Measurements from ENCODE around the gene TMX2.
A peak's percentile ranks its signal among the peaks of the same experiment; 100 is the strongest.
"Not testable (repeated sequence)": the region's sequence is repeated elsewhere in the genome, so short reads cannot be mapped to it uniquely, and the experiment has no call there.

Gene TMX2

GRCh38 chr11:57713835-57714234 lies 1.4 kb downstream of the TMX2 start:
- DNase-seq (ENCODE audit: low read depth), result no peak

DNA sequence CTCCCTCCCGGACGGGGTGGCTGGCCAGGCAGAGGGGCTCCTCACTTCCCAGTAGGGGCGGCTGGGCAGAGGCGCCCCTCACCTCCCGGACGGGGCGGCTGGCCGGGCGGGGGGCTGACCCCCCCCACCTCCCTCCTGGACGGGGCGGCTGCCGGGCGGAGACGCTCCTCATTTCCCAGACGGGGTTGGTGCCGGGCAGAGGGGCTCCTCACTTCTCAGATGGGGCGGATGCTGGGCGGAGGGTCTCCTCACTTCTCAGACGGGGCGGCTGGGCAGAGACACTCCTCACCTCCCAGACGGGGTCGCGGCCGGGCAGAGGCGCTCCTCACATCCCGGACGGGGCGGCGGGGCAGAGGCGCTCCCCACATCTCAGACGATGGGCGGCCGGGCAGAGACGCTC lies 4.3 kb downstream of the TMX2 start:
- not testable (repeated sequence) for DNase-seq (ENCODE audit: low read depth)

DNA sequence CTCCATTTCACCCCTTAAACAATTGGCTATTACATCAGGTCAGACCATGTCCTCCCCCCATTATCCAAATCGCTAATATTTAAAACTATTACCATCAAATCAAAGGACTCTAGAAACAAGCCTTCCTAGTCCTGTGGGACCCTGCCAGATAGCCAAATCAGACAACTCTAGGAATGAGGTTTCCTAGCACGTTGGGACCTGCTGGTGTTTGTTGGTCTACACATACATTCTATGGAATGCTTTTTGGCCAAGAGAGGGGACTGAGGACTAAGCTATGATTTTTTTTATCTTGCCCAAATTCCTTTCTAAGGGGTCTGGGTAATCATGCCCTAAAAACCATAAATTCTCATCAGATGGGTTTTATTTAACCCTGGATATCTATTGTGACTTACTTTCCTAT lies 14.8 kb downstream of the TMX2 start:
- DNase-seq (ENCODE audit: low read depth), result no peak

GRCh38 chr11:57728829-57729228 lies 16.4 kb downstream of the TMX2 start:
- no peak for DNase-seq (ENCODE audit: low read depth)

DNA sequence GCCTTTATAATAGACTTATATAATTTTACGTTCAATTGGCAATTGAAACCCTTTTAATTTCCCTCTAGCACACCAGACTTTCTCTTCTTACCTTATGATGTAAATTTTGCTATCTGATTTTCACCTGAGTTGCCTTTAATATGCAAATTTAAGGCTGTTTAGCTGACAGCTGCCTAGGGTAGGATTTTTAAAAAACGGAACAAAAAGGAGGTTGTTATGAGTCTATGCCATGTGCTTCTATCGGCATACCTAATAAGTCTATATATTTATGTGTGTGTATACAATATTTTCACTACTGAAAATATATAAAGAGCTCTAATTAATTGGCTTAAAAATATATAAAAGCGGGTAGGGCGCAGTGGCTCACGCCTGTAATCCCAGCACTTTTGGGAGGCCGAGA lies 17.1 kb downstream of the TMX2 start:
- no peak for DNase-seq (ENCODE audit: low read depth)

- DNase-seq (ENCODE audit: low read depth), result no peak
These were observed 20.3 kb downstream of the TMX2 start for GRCh38 chr11:57732661-57733060.

- no peak for DNase-seq (ENCODE audit: low read depth)
These were observed 23.4 kb downstream of the TMX2 start for GRCh38 chr11:57735619-57736298.

DNA sequence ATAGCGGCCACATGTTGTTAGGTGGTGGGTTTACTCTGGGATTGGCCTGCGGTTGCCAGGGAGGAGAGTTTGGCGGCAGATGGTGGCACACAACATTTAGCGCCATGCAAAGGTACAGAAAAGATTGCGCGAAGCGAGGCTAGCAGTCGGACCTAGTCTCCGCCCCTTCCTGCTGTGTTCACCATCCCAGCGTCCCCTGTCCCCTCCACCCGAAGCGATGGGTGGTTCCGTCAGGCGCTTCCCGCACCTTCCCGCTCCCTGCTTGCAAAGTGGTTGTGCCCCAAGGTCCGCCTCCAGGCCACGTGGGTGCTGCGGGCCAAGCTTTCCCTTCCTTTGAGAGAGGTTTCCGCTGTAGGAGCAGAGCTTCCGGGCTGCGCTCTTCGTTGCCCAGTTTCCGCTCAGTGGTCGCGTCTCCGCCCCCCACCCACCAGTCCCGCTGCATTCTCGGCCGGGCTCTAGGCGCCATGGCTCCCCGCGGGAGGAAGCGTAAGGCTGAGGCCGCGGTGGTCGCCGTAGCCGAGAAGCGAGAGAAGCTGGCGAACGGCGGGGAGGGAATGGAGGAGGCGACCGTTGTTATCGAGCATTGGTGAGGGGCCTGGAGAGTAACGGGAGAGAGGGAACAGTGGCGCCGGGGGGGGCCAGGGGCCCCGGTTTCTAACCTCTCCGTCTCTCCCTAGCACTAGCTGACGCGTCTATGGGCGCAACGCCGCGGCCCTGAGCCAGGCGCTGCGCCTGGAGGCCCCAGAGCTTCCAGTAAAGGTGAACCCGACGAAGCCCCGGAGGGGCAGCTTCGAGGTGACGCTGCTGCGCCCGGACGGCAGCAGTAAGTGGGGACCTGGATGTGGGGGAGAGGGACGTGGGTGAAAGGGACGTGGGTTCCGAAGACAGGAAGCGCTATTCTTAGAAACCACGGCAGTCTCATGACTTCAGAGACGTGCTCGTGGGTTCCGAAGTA lies 29.0 kb downstream of the TMX2 start, which contains the start of gene SELENOH:
Gene SELENOH, plus strand, starts transcription at position 360 of the 955 bp plus-strand sequence. Its CDS starts 105 bp downstream, at position 465.
- DNase-seq (ENCODE audit: low read depth), result peak; percentile 86

DNA sequence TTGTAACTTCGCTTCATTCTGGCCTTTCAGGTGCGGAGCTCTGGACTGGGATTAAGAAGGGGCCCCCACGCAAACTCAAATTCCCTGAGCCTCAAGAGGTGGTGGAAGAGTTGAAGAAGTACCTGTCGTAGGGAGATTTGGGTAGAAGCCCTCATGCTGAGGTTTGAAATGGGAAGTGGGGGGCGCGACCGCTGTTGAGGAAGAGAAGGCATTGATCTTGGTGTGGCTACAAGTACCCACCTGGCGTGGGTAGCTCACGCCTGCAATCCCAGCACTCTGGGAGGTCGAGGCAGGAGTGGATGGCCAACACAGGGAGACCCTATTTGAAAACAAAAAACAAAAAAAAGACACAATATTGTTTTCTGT lies 29.7 kb downstream of the TMX2 start:
- DNase-seq (ENCODE audit: low read depth), result no peak

- no peak for DNase-seq (ENCODE audit: low read depth)
These were observed 32.0 kb downstream of the TMX2 start for GRCh38 chr11:57744357-57744756.

GRCh38 chr11:57745206-57745605 lies 32.8 kb downstream of the TMX2 start:
- no peak for DNase-seq (ENCODE audit: low read depth)

DNA sequence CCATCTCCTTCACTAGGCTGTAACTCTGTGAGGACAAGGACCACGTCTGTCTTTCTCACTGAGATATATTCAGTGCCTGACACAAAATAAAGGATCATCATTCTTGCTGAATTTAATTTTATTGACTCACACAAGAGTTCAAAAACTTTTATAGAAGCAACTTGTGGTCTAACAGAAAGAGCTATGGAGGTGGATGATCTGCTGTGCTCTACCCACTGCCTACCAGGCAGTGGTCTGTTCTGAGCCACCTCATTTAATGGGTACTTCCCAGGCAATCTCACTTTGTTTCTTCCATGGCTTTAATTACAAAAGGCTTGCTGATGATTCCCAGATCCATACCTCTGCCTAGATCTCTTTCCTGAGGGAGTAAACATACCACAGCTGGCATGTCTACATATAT lies 34.5 kb downstream of the TMX2 start:
- DNase-seq (ENCODE audit: low read depth), result no peak

DNA sequence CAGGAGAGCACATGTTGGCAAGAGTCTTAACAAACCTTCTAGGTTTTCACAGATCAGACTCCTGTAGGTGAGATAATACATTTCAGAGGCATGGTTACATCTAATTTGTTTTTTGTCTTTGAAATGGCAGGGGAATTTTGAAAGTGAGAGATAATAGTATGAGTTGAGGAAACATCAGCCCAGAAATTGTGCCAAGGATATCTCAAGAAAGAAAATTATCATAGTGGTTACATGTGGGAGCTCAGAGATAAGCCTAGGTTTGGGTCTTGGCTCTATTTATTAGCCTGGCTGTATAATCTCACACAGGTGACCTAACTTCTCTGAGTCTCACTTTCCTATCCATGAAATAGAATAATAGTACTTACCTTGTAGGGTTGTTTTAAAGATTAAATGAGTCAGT lies 38.8 kb downstream of the TMX2 start:
- DNase-seq (ENCODE audit: low read depth), result no peak

DNA sequence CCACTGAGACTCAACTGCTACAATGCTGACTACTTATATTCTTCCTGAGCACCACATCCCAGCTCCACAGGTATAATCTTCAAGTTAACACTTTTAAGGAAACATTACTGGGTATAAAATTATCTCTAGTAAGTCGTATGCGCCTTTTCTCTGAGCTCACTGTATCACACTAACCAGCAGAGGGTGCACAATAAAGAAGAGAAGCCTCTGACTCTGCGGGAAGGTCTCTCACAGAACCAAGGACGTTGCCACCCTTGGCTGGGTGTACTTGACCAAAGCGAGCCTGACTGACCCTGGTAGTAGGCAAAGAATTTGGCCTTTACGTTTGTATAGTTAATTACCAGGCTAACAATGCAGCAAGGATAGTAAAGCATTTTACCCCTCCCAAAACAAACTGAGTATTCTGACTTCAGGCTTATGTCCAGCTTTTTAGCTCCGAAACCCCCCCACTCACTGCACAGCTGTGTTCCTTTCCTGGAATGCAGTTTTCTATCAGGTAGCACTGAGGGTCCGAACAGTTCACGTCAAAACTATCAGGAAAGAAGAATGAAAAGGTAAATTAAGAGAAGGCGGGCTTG lies 39.4 kb downstream of the TMX2 start, which contains the start of gene BTBD18:
Gene BTBD18, minus strand, starts transcription at position 144 of the 578 bp plus-strand sequence. CDS start 631 bp downstream, outside the sequence.
- no peak for DNase-seq (ENCODE audit: low read depth)

GRCh38 chr11:57752954-57753353 lies 40.6 kb downstream of the TMX2 start:
- no peak for DNase-seq (ENCODE audit: low read depth)

DNA sequence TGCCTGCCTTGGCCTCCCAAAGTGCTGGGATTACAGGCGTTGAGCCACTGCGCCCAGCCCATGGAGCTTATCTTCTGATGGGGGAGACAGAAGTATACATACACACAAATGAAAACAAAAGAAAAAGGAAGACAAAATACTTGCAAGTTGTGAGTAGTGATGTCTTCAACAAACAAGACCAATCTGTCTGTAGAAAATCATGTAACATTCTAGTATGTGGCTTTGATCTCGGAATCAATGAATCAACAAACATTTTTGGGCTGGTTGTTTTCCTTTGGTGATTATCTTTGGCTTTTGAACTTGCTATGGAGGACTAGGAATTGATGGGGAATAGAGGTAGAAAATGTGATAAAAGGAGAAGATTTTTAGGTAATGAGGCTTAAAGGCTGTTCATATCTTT lies 45.8 kb downstream of the TMX2 start:
- DNase-seq (ENCODE audit: low read depth), result no peak

DNA sequence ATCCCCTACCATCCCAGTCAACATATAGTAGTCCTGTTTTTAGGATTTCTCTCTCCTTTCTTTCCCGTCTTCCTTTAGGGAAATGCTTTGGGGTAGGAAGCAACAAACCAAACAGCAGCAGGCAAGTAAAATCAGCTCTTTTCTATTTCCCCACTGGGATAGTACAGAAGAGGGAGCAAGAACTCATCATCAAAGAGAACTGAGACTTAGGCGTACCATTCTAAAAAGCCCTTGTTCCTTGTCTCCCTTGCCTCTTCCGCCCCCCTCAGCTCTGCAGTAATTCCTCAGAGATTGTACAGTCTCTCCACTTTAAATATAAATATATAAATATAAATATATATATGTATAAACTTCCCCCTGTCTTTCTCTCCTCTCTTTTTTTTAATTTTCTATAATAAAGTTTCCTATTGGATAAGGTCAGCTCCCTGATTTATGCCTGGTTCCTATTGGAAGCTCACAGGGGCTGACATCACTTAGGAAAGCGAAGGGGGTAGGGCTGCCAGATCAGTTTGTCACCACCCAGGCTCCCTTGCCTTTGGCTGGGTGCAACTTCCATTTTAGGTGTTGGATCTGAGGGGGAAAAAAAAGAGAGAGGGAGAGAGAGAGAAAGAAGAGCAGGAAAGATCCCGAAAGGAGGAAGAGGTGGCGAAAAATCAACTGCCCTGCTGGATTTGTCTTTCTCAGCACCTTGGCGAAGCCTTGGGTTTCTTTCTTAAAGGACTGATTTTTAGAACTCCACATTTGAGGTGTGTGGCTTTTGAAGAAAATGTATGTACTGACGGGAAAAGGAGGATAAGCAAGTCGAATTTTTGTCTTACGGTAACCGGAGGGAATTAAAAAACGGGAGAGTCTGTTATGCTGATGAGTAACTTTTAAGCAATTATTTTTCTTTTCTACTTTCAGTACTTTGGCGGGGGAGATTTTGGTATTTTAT lies 49.2 kb downstream of the TMX2 start, which contains the start of gene CTNND1:
Gene CTNND1, plus strand, starts transcription at position 502 of the 934 bp plus-strand sequence. CDS start 29,677 bp downstream, outside the sequence.
- DNase-seq (ENCODE audit: low read depth), result no peak

DNA sequence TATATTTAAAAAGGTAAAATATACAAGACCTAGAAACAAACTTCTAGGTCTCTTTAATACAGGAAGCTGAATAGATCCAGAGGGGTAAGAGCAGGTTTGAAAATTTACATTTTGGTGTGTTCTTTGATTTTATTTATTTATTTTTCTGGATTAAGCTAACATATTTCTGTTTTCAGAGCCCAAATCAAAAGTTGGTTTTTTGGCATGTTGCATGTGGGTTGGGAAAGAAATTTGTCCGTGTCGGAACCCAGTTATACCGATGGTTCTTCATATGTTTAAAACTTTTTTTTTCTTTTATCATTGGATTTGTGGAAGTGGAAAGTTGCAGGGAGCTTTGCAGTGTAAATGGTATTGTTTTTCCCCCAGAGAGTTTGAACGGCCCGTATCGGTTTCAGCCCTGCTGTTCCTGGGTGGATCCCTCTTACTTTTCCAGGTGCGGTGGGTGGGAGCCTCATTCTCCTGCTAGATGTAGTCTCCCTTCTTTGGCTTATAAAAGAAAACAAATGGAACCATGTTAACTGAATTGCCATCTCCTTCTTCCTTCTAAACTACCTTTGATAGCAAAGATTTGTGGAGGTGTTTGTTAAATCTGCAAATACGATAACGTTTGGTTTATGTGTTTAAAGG lies 50.0 kb downstream of the TMX2 start:
- DNase-seq (ENCODE audit: low read depth), result no peak

DNA sequence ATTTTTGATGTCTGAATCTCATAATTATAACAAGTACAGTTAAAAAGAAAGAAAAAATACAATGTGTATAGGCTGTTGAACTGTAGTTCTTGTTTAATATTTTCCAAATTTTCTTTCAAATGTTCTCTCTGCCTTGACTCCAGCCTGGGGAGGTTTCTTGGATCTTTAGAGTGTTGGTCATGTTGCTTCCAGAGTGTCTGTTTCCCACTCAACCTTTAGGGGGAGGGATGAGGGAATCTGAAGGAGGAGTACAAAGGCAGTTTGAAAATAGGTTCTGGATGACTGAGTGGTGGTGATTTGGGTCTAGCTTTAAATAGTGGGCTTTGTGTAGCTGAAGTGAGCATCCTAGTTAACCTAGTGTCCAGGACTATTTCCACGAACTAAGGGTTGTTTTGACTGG lies 51.2 kb downstream of the TMX2 start:
- DNase-seq (ENCODE audit: low read depth), result no peak

- no peak for DNase-seq (ENCODE audit: low read depth)
These were observed 51.6 kb downstream of the TMX2 start for GRCh38 chr11:57764021-57764420.

GRCh38 chr11:57764566-57764965 lies 52.2 kb downstream of the TMX2 start:
- no peak for DNase-seq (ENCODE audit: low read depth)

All from T follicular helper cell (primary cell).